ENCODE data around the gene CFAP70.
"Not testable (repeated sequence)": the region's sequence is repeated elsewhere in the genome, so short reads cannot be mapped to it uniquely, and the experiment has no call there.

The CFAP70 gene

DNA sequence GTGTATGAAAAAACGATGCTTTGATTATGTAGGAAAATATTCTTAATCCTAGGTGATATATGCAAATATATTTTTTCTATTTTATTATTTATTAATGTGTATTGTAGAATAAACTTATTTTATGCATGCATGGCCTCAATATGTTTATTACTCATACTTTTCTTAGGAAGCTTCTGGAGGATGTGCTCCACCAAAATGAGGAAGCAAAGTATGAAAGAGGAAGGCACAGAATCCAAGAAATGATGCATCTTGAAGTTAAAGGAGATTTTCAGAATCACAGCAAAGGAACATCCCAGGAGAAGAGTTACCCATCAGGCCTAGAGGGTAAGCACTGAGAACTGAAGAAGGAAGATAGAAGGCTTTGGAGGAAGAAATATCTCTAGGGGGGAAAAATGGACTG, 71.2 kb downstream of the CFAP70 start:
- no peak overlapping the region for H3K4me3 ChIP-seq (ENCODE audit: low read depth in 1 of 2, low read length in 2 of 2)
- no peak overlapping the region for H3K27ac ChIP-seq (ENCODE audit: low read depth, low read length)
- no peak overlapping the region for H3K9ac ChIP-seq (ENCODE audit: low read length)
- H3K27me3 ChIP-seq (ENCODE audit: control insufficient read depth in 1 of 2, insufficient read depth in 2 of 2, low read length in 2 of 2) = no peaks in the 10 kb centered on the region
- H3K4me1 ChIP-seq (ENCODE audit: insufficient read depth, low read length) = no peaks in the 10 kb centered on the region
- no peaks in the 10 kb centered on the region for H3K36me3 ChIP-seq (ENCODE audit: insufficient read depth, low read length)
- H3K9me3 ChIP-seq (ENCODE audit: low read length) = no peaks in the 10 kb centered on the region

DNA sequence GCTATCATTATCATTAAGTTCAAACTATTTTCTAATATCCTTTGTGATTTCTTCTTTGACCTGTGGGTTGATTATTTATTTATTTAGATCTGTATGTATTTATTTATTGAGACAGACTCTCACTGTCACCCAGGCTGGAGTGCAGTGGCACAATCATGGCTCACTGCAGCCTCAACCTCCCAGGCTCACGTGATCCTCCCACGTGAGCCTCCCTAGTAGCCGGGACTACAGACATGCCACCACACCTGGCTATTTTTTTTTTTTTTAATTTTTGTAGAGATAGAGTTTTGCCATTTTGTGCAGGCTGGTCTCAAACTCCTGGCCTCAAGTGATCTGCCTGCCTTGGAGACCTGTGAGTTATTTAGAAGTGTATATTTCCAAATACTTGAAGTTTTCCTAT, 77.6 kb downstream of the CFAP70 start:
- H3K9ac ChIP-seq (ENCODE audit: low read length) = no peak overlapping the region
- no peak overlapping the region for H3K27ac ChIP-seq (ENCODE audit: low read depth, low read length)
- no peak overlapping the region for H3K4me3 ChIP-seq (ENCODE audit: low read depth in 1 of 2, low read length in 2 of 2)
- H3K9me3 ChIP-seq (ENCODE audit: low read length) = no peaks in the 10 kb centered on the region
- H3K36me3 ChIP-seq (ENCODE audit: insufficient read depth, low read length) = no peaks in the 10 kb centered on the region
- H3K27me3 ChIP-seq (ENCODE audit: control insufficient read depth in 1 of 2, insufficient read depth in 2 of 2, low read length in 2 of 2) = no peaks in the 10 kb centered on the region
- H3K4me1 ChIP-seq (ENCODE audit: insufficient read depth, low read length) = no peaks in the 10 kb centered on the region

DNA sequence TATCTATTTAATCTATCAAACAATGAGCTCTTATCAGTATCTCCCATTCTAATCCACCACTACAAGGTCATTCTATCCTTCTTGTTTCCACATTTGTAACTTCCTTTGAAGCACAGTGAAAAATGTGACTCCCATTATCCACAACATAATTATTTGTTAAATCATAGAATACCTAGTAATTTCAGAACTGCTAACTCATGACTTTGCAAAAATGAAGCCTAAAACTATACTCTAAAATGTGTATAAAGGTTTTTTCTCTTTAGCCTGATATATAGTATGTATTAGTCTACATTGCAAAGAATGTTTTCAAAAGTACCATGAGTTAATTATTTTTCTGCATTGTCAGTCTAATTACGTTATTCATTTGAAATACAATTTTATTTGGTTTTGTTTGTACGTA, 94.2 kb downstream of the CFAP70 start:
- Histone ChIP-seq H3K9ac (ENCODE audit: low read length) (no peak overlapping the region), H3K36me3 (ENCODE audit: insufficient read depth, low read length) (no peaks in the 10 kb centered on the region), H3K27me3 (ENCODE audit: control insufficient read depth in 1 of 2, insufficient read depth in 2 of 2, low read length in 2 of 2) (no peaks in the 10 kb centered on the region), H3K9me3 (ENCODE audit: low read length) (no peaks in the 10 kb centered on the region), H3K4me3 (ENCODE audit: low read depth in 1 of 2, low read length in 2 of 2) (no peak overlapping the region), H3K27ac (ENCODE audit: low read depth, low read length) (no peak overlapping the region), H3K4me1 (ENCODE audit: insufficient read depth, low read length) (no peaks in the 10 kb centered on the region)

DNA sequence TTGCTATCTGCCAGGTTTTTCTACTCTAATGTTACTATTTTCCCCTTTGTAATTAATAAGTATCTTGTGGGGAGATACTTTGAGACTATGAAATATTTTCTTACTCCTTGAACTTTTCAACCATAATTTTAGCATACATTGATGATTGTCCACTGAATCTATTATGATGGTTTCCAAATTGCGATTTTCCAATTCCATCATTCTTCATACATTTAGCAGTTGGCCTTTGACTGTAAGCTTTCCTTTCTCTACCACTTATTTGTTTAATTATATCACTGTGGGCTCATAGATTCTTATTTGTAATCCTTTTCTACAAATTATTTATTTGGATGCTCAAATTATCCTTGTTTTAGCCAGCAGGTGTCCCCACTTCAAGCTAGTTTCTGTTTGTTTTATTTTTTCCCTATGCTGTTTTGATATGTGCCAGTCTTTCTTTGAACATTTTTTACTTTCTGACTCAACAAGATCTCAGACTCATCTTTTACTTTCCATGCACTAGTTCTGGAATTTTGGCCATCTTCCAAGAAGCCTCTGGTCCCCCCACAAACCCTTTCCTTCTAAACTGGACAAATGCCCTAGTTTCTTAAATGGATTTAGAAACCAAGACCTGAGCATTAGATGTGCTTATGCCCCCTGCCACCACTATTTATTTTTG, 94.8 kb downstream of the CFAP70 start:
- H3K4me3 ChIP-seq (ENCODE audit: low read depth in 1 of 2, low read length in 2 of 2) = no peak overlapping the region
- no peaks in the 10 kb centered on the region for H3K36me3 ChIP-seq (ENCODE audit: insufficient read depth, low read length)
- no peak overlapping the region for H3K9ac ChIP-seq (ENCODE audit: low read length)
- no peak overlapping the region for H3K27ac ChIP-seq (ENCODE audit: low read depth, low read length)
- no peaks in the 10 kb centered on the region for H3K27me3 ChIP-seq (ENCODE audit: control insufficient read depth in 1 of 2, insufficient read depth in 2 of 2, low read length in 2 of 2)
- H3K9me3 ChIP-seq (ENCODE audit: low read length) = no peaks in the 10 kb centered on the region
- no peaks in the 10 kb centered on the region for H3K4me1 ChIP-seq (ENCODE audit: insufficient read depth, low read length)

DNA sequence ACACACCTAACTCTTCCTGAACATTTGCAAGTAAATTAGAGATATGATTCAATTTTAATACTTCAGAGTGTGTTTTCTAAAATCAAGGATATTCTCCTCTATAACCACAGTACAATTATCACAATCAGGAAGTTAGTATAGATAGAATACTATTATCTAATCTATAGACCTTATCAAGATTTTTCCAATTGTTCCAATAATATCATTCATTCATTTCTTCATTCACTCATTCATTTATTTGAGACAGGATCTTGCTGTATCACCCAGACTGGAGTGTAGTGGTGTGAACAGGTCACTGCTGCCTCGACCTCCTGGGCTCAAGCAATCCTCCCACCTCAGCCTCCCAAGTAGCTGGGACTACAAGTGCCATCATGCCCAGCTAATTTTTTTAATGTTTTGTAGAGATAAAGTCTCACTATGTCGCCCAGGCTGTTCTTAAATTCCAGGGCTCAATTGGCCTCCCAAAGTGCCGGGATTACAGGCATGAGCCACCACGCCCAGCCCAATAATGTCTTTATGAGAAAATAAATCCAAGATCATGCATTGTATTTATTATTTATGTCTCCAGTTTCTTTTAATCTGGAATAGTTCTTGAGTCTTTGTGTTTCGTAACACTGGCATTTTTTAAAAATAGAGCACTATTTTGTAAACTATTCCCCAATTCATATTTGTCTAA, 95.6 kb downstream of the CFAP70 start:
- Histone ChIP-seq H3K9me3 (ENCODE audit: low read length) (no peaks in the 10 kb centered on the region), H3K36me3 (ENCODE audit: insufficient read depth, low read length) (no peaks in the 10 kb centered on the region), H3K4me3 (ENCODE audit: low read depth in 1 of 2, low read length in 2 of 2) (no peak overlapping the region), H3K4me1 (ENCODE audit: insufficient read depth, low read length) (no peaks in the 10 kb centered on the region), H3K27me3 (ENCODE audit: control insufficient read depth in 1 of 2, insufficient read depth in 2 of 2, low read length in 2 of 2) (no peaks in the 10 kb centered on the region), H3K27ac (ENCODE audit: low read depth, low read length) (no peak overlapping the region), H3K9ac (ENCODE audit: low read length) (no peak overlapping the region)

DNA sequence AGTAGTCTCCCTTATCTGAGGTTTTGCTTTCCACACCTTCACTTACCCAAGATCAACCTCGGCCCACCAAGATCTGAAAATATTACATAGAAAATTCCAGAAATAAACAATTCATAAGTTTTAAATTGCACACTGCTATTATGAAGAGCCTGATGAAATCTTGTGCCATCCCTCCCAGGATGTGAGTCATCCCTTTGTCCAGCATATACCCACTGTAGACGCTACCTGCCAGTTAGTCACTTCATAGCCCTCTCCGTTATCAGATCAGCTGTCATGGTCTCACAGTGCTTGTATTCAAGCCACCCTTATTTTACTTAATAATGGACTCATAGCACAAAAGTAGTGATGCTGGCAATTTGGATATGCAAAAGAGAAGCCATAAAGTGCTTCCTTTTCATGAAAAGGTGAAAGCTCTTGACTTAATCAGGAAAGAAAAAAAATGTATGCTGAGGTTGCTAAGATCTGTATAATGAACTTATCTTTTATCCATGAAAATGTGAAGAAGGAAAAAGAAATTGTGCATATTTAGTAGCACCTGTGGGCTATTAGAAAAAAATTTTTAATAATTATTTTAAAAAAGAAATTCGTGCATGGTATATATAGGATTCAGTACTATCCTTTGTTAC, 96.4 kb downstream of the CFAP70 start:
- Histone ChIP-seq H3K9me3 (ENCODE audit: low read length) (no peaks in the 10 kb centered on the region), H3K4me3 (ENCODE audit: low read depth in 1 of 2, low read length in 2 of 2) (no peak overlapping the region), H3K4me1 (ENCODE audit: insufficient read depth, low read length) (no peaks in the 10 kb centered on the region), H3K9ac (ENCODE audit: low read length) (no peak overlapping the region), H3K36me3 (ENCODE audit: insufficient read depth, low read length) (no peaks in the 10 kb centered on the region), H3K27me3 (ENCODE audit: control insufficient read depth in 1 of 2, insufficient read depth in 2 of 2, low read length in 2 of 2) (no peaks in the 10 kb centered on the region), H3K27ac (ENCODE audit: low read depth, low read length) (no peak overlapping the region)

DNA sequence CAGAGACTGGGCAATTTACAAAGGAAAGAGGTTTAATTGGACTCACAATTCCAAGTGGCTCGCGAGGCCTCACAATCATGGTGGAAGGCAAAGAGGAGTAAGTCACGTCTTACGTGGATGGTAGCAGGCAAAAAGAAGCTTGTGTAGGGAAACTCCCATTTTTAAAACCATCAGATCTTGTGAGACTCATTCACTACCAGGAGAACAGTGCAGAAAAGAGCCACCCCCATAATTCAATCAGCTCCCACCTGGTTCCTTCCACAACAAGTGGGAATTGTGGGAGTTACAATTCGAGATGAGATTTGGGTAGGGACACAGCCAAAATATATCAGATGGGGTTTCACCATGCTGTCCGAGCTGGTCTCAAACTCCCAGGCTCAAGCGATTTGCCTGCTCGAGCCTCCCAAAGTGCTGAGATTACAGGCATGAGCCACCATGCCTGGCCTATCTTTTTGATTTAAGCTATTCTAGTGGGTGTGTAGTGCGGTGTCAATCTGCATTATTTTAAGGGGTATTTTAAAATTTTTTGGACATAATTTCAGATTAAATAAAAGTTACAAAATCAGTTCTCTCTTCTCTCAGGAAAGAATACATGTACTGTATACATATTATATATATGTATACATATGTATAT, 97.2 kb downstream of the CFAP70 start:
- Histone ChIP-seq H3K4me1 (ENCODE audit: insufficient read depth, low read length) (no peaks in the 10 kb centered on the region), H3K36me3 (ENCODE audit: insufficient read depth, low read length) (no peaks in the 10 kb centered on the region), H3K9me3 (ENCODE audit: low read length) (no peaks in the 10 kb centered on the region), H3K9ac (ENCODE audit: low read length) (no peak overlapping the region), H3K27ac (ENCODE audit: low read depth, low read length) (no peak overlapping the region), H3K4me3 (ENCODE audit: low read depth in 1 of 2, low read length in 2 of 2) (no peak overlapping the region), H3K27me3 (ENCODE audit: control insufficient read depth in 1 of 2, insufficient read depth in 2 of 2, low read length in 2 of 2) (no peaks in the 10 kb centered on the region)

DNA sequence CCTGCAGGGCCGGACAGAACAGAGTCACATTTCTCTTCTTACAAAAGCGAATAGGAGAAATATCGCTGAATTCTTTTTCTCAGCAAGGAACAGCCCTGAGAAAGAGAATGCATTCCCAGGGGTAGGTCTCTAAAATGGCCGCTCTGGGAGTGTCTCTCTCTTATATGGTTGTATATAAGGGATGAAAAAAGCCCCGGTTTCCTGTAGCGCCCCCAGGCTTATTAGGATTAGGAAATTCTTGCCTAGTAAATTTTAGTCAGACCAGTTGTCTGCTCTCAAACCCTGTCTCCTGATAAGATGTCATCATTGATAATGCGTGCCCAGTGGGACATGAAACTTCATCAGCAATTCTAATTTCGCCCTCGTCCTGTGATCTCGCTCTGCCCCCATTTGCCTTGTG, 100.1 kb downstream of the CFAP70 start:
- not testable (repeated sequence) for H3K4me1 ChIP-seq (ENCODE audit: insufficient read depth, low read length); H3K4me3 ChIP-seq (ENCODE audit: low read depth in 1 of 2, low read length in 2 of 2); H3K9ac ChIP-seq (ENCODE audit: low read length); H3K27ac ChIP-seq (ENCODE audit: low read depth, low read length); H3K27me3 ChIP-seq (ENCODE audit: control insufficient read depth in 1 of 2, insufficient read depth in 2 of 2, low read length in 2 of 2); H3K9me3 ChIP-seq (ENCODE audit: low read length); H3K36me3 ChIP-seq (ENCODE audit: insufficient read depth, low read length)

DNA sequence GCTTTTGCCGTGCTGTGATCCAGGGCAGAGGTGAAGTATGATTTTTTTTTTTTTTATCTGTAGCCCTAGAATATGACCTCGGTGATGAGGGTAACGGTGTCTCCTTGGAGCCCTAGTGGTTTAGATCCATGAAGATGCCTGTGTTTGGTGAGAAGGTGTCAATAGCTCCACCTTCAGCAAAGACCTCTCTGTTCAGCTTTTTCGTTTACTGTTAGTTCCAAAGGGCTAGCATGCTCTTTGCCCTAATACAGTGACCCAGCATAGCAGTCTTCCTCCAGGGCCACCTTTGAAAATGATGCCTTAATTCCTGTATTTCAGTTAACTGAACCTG, 105.5 kb downstream of the CFAP70 start:
- Histone ChIP-seq H3K4me1 (ENCODE audit: insufficient read depth, low read length) (peaks cover 26% of the 10 kb centered on the region), H3K9me3 (ENCODE audit: low read length) (no peaks in the 10 kb centered on the region), H3K27ac (ENCODE audit: low read depth, low read length) (peak overlapping the region; percentile 92), H3K9ac (ENCODE audit: low read length) (peak overlapping the region; percentile 100), H3K36me3 (ENCODE audit: insufficient read depth, low read length) (peaks cover 19% of the 10 kb centered on the region), H3K27me3 (ENCODE audit: control insufficient read depth in 1 of 2, insufficient read depth in 2 of 2, low read length in 2 of 2) (no peaks in the 10 kb centered on the region), H3K4me3 (ENCODE audit: low read depth in 1 of 2, low read length in 2 of 2) (peak overlapping the region; percentile 92 to 100)

DNA sequence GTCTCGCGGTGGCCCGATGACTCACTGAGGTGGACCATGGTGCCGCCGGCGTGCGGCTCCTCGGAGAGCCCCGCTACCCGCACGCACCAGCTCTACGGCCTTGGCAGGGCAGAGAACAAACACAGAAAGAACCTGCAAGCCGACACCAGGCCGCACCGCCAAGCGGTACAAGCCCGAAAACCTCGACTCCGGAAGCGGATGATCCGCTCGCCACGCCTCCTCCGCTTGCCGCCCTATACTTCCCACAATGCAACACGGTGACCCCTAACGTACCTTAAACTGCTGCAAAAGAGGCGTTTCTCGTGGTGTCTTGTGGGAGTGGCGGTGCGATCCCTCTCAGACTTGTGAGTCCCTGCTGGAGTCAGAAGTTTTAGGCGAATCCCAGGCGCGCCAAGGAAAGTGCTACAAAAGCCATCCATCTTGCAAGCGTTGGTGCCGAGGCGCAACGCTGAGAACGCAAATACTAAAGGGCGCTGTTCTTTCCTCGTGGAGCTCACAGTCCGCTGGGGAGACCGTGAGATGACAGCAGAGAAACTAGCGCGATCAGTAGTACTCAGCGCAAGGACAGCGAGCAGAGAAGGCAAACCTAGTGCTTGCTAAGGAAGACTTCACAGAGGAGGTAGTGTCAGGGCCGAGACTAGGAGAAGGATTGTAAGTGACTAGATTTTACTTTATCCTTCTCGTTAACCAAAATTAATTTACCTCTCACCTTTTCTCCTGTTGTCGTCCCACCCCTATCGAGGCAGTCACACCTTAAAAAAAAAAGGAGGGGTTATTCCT, 106.0 kb downstream of the CFAP70 start, which contains the start of gene MRPS16:
MRPS16 (minus strand) TSS at position 200 of the 780 bp plus-strand sequence; CDS start at position 38, 162 bp downstream.
- H3K27ac ChIP-seq (ENCODE audit: low read depth, low read length) = peak within 1 kb of the TSS; percentile 92
- no peaks in the 10 kb centered on the region for H3K27me3 ChIP-seq (ENCODE audit: control insufficient read depth in 1 of 2, insufficient read depth in 2 of 2, low read length in 2 of 2)
- peak within 1 kb of the TSS; percentile 92 to 100 for H3K4me3 ChIP-seq (ENCODE audit: low read depth in 1 of 2, low read length in 2 of 2)
- no peaks in the 10 kb centered on the region for H3K9me3 ChIP-seq (ENCODE audit: low read length)
- H3K9ac ChIP-seq (ENCODE audit: low read length) = peak within 1 kb of the TSS; percentile 100
- peaks cover 31% of the 10 kb centered on the region for H3K4me1 ChIP-seq (ENCODE audit: insufficient read depth, low read length)
- H3K36me3 ChIP-seq (ENCODE audit: insufficient read depth, low read length) = peaks cover 19% of the 10 kb centered on the region
